Tibial artery (tissue), 4 donors: ENCODE data around the gene SMIM45.

ENCODE experiments used
- DNase-seq, 2 donors: peaks; one replicate each; pipeline ENCODE4 v3.0.0-alpha.2; 2019
- H3K27ac ChIP-seq, 2 donors: fragments of 200-600 bp; sonication (generic) in 1 of 2; 1 replicate in 1 of 2; 2 replicates in 1 of 2; pipeline ENCODE4 v1.5.1; 2018 to 2019; ENCODE audit warnings: mild to moderate bottlenecking in 1 of 2
- H3K27me3 ChIP-seq, 2 donors: fragments of 200-600 bp; sonication (generic) in 1 of 2; one replicate each; pipeline versions ENCODE4 v1.5.1 to v1.6.0; 2016 to 2019
- H3K36me3 ChIP-seq, 3 donors: fragments of 200-600 bp; sonication (generic) in 2 of 3; one replicate each; pipeline ENCODE4 v1.5.1; 2016 to 2019; ENCODE audit warnings: mild to moderate bottlenecking in 2 of 3
- H3K4me1 ChIP-seq, 4 donors: fragments of 200-600 bp; sonication (generic) in 2 of 4; 1 replicate in 3 of 4; 2 replicates in 1 of 4; pipeline ENCODE4 v1.5.1; 2016 to 2019
- H3K4me3 ChIP-seq, 2 donors: fragments of 200-600 bp; sonication (generic) in 1 of 2; 1 replicate in 1 of 2; 2 replicates in 1 of 2; pipeline ENCODE4 v1.5.1; 2018 to 2019; ENCODE audit warnings: mild to moderate bottlenecking in 2 of 2
- H3K9me3 ChIP-seq, 3 donors: fragments of 200-600 bp; sonication (generic) in 1 of 3; one replicate each; pipeline ENCODE4 v1.5.1; 2016 to 2019
- intact Hi-C: fragments of 100-400 bp; cut with DNase I; formaldehyde crosslinking; loops from one replicate; pipeline ENCODE4 v1.15.0; 2023; ENCODE audit warnings: low total_unique reads
- TF ChIP-seq, protein P1 (sequence below), 2 experiments: fragments of 200-600 bp in 1 of 2; fragments of 450-650 bp in 1 of 2; IDR thresholded peaks; one replicate each; pipeline ENCODE4 v1.5.1; 2017 to 2019; ENCODE audit warnings: antibody characterized with exemption in 2 of 2, mild to moderate bottlenecking in 1 of 2, moderate library complexity in 1 of 2

Gene SMIM45

DNA sequence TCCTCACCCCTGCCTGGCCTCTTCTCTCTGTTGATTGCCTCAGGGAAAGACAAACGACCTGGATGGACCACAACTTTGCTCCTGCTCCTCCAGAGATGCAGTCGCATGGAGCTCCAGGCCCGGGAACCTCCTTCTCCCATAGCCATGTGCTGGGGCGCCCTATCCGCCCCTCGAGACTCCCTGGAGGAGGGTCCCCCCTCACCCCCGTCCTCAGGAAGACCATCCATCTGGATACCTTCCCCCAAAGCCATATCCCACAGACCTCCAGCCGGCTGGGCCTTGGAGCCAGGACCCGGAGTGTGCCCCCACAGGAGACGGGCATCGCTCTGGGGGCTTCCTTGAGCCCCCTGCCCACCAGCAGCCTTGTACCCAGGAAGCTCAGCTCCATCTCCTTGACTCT lies 19.5 kb downstream of the SMIM45 start:
- peaks cover 0 to 73% of the 10 kb centered on the region in 2 donors for H3K27me3 ChIP-seq
- H3K4me3 ChIP-seq, result no peak overlapping the region
- H3K4me1 ChIP-seq, result peaks cover 0 to 6% (median 3%) of the 10 kb centered on the region in 4 donors
- TF ChIP-seq, protein P1, sequence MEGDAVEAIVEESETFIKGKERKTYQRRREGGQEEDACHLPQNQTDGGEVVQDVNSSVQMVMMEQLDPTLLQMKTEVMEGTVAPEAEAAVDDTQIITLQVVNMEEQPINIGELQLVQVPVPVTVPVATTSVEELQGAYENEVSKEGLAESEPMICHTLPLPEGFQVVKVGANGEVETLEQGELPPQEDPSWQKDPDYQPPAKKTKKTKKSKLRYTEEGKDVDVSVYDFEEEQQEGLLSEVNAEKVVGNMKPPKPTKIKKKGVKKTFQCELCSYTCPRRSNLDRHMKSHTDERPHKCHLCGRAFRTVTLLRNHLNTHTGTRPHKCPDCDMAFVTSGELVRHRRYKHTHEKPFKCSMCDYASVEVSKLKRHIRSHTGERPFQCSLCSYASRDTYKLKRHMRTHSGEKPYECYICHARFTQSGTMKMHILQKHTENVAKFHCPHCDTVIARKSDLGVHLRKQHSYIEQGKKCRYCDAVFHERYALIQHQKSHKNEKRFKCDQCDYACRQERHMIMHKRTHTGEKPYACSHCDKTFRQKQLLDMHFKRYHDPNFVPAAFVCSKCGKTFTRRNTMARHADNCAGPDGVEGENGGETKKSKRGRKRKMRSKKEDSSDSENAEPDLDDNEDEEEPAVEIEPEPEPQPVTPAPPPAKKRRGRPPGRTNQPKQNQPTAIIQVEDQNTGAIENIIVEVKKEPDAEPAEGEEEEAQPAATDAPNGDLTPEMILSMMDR (IDR thresholded peaks at IDR 0.05), result no peak
- no peaks in the 10 kb centered on the region for H3K36me3 ChIP-seq
- H3K9me3 ChIP-seq, result no peaks in the 10 kb centered on the region
- no peak for DNase-seq
- intact Hi-C loops, result no loop called here
- H3K27ac ChIP-seq, result no peak overlapping the region

DNA sequence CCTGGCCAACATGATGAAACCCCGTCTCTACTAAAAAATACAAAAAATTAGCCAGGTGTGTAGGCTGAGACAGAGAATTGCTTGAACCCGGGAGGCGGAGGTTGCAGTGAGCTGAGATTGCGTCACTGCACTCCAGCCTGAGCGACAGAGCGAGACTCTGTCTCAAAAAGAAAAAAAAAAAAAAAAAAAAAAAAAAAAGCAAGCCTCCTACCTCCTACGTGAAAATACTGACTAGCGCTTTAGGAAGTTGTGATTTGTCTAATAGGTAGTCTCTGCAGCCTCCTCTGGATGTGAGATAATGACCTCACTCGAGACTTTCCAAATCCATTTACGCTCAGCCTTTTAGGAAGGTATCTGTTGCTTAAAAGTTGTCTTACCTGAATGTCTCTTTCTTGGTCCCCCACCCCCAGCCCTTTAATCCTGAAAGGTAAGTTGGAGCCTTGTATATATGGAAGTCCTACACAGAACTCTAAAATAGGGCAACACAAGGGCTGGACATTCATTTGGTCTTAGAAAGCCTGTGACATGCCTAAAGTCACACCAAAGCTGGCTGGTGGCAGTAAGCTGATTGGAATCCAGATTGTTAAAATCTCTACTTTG lies 22.8 kb downstream of the SMIM45 start:
- DNase-seq, result no peak
- H3K9me3 ChIP-seq, result no peaks in the 10 kb centered on the region
- intact Hi-C loops, result no loop called here
- peaks cover 0 to 14% (median 11%) of the 10 kb centered on the region in 4 donors for H3K4me1 ChIP-seq
- H3K4me3 ChIP-seq, result no peak overlapping the region
- TF ChIP-seq, protein P1 (IDR thresholded peaks at IDR 0.05), result no peak
- peaks cover 0 to 84% of the 10 kb centered on the region in 2 donors for H3K27me3 ChIP-seq
- no peaks in the 10 kb centered on the region for H3K36me3 ChIP-seq
- H3K27ac ChIP-seq, result no peak overlapping the region

DNA sequence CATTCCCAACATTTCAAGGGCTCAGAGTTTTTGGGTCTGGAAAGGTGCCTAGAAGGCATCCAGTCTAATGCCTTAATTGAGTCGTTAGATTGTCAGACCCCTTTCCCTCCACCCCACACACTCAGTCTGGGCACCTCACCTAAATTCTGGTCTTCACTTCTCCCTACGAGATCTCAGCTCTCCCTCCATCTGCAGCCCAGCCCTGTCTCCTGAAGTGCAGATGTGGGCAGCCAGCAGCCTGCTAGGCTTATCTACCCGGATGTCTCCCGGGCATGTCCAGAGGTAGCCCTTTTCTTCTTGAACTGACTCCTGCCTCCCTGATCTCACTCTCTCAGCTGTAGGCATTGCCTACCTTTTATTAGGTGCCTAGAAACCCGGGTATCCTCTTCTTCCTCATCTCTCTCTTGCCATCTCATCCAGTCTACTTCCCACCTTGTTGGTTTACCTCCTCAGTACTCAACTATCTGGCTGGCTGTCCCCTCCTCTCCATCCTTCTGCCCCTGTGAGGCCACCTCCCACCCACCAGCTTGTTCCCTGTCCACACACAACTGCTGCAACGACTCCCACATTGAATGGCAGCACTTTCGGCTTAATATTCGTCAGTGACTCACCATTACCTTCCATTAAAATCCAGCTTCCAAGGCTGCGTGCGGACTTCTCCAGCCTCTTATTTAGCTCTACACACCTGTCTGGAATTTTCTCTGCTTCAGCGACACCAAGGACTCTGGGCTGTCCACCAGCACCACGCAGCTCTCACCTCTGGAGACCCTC lies 23.5 kb downstream of the SMIM45 start:
- H3K4me1 ChIP-seq, result peaks cover 0 to 14% (median 11%) of the 10 kb centered on the region in 4 donors
- H3K27me3 ChIP-seq, result peaks cover 0 to 82% of the 10 kb centered on the region in 2 donors
- TF ChIP-seq, protein P1 (IDR thresholded peaks at IDR 0.05), result no peak
- intact Hi-C loops, result no loop called here
- no peak overlapping the region for H3K4me3 ChIP-seq
- no peak for DNase-seq
- H3K9me3 ChIP-seq, result no peaks in the 10 kb centered on the region
- H3K36me3 ChIP-seq, result no peaks in the 10 kb centered on the region
- H3K27ac ChIP-seq, result no peak overlapping the region

DNA sequence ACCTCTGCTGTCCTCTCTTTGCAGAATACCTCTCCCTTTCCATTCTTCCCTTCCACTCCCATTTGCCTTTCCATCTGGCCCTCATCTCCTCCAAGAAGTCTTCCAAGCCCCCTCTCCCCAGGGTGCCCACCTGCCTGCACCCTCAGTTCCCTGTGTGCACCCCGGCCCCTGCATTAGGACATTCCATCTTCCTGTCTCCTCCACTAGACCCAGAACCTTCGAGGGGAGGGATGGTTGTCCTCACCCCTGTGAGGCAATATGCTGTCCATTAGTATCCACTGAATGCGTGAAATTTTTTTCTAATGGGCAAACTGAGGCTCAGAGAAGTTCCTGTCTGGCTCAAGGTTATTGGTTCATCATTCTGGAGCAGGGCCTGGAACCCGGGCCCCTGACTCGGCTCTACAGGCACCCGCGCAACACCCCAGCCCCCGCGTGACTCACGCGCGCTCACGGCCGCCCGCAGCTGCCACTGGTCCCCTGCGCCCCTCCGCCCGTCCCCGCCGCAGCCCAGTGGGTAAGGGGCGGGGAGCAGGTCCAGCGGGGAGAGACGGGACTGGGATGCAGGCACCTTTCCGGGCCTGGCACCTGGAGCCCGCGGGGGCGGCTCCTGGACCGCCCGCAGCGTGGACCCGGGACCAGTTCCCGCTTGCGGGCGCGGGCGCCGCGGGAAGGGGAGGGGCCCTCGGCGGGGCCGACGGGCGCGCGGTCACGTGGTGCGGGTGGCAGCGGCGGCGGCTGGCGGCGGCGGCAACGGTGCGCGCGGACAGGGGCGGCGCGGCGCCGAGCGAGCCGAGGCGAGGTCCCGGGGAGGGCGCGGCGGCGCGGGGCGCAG lies 24.3 kb downstream of the SMIM45 start:
- H3K36me3 ChIP-seq, result no peaks in the 10 kb centered on the region
- H3K27ac ChIP-seq, result no peak overlapping the region
- peaks cover 0 to 14% (median 11%) of the 10 kb centered on the region in 4 donors for H3K4me1 ChIP-seq
- no peak for DNase-seq
- H3K27me3 ChIP-seq, result peaks cover 0 to 77% of the 10 kb centered on the region in 2 donors
- intact Hi-C loops, result no loop called here
- TF ChIP-seq, protein P1 (IDR thresholded peaks at IDR 0.05), result no peak
- H3K9me3 ChIP-seq, result no peaks in the 10 kb centered on the region
- H3K4me3 ChIP-seq, result peak overlapping the region; percentile 33 to 50

DNA sequence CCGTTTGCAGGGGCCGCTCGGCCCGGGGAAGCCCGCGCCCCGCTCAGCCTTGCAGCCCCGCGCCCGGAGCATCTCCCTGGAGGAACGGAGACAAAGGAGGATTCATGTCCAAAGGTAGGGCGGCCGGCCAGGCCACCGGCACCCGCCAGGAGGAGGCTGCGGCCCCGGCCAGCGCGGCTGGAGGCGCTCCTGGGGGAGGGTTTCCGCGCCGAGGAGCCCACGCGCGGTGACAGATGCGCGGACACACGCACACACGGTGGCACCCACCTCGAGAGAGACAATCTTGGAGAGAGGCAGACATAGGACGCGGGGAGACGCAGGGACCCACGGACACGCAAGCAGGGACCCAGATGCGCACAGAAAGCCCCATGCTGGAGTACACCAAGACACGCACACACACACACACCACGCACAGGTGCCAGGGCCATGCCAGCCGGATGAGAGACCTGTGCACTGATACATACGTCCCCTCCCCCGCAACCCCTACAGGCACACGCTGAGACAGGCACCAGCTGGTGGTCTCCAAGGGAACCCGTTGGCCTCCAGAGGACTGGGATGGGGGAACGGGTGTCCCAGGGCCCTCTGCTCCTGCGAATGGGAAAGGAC lies 25.1 kb downstream of the SMIM45 start:
- intact Hi-C loops, result no loop called here
- peaks cover 0 to 14% (median 11%) of the 10 kb centered on the region in 4 donors for H3K4me1 ChIP-seq
- peaks cover 0 to 69% of the 10 kb centered on the region in 2 donors for H3K27me3 ChIP-seq
- TF ChIP-seq, protein P1 (IDR thresholded peaks at IDR 0.05), result no peak
- H3K9me3 ChIP-seq, result no peaks in the 10 kb centered on the region
- no peak overlapping the region for H3K27ac ChIP-seq
- H3K36me3 ChIP-seq, result no peaks in the 10 kb centered on the region
- DNase-seq, result no peak
- H3K4me3 ChIP-seq, result peak overlapping the region; percentile 33 to 50
